Stimulated activated CD4-positive, alpha-beta T cell treated with anti-CD3 and anti-CD28 coated beads, TNF-alpha, amount 100 ng/mL, for 4 hours (primary cell): Measurements from ENCODE around the gene UVSSA.

ENCODE experiments used
- DNase-seq, 3 experiments: peaks; one replicate each; pipeline ENCODE4 v3.0.0-alpha.2; 2020; ENCODE audit warnings: low read depth in 3 of 3

Gene UVSSA

GRCh38 chr4:1348746-1349145, 1.7 kb downstream of the UVSSA start:
- no peak for DNase-seq

GRCh38 chr4:1349359-1350168, 2.6 kb downstream of the UVSSA start:
- DNase-seq: no peak

- DNase-seq: no peak
These were observed 3.1 kb downstream of the UVSSA start for GRCh38 chr4:1350169-1350520.

- peak; percentile 75 to 86 (median 86) for DNase-seq
These were observed 5.0 kb downstream of the UVSSA start for GRCh38 chr4:1351854-1352566.

- no peak for DNase-seq
These were observed 5.5 kb downstream of the UVSSA start for GRCh38 chr4:1352567-1352900.

GRCh38 chr4:1353186-1354055, 6.4 kb downstream of the UVSSA start:
- DNase-seq: no peak

GRCh38 chr4:1354136-1354982, 7.4 kb downstream of the UVSSA start:
- no peak for DNase-seq

- no peak for DNase-seq
These were observed 7.9 kb downstream of the UVSSA start for GRCh38 chr4:1354983-1355275.

- DNase-seq: no peak
These were observed 8.4 kb downstream of the UVSSA start for GRCh38 chr4:1355378-1355777.

- DNase-seq: peak in 2 of 3 experiments; percentile 24 to 28
These were observed 9.4 kb downstream of the UVSSA start for GRCh38 chr4:1356181-1356998.

- DNase-seq: no peak
These were observed 10.6 kb downstream of the UVSSA start for GRCh38 chr4:1357356-1358248.

GRCh38 chr4:1358421-1359143, 11.6 kb downstream of the UVSSA start:
- DNase-seq: no peak

- DNase-seq: no peak
These were observed 12.1 kb downstream of the UVSSA start for GRCh38 chr4:1359144-1359501.

- no peak for DNase-seq
These were observed 13.0 kb downstream of the UVSSA start for GRCh38 chr4:1359976-1360375.

GRCh38 chr4:1360423-1361283, 13.6 kb downstream of the UVSSA start:
- no peak for DNase-seq

GRCh38 chr4:1361431-1361830, 14.4 kb downstream of the UVSSA start:
- DNase-seq: no peak

GRCh38 chr4:1362046-1362445, 15.0 kb downstream of the UVSSA start:
- no peak for DNase-seq

GRCh38 chr4:1362521-1362920, 15.5 kb downstream of the UVSSA start:
- DNase-seq: no peak
